ENCODE data around the gene AGAP1.

The AGAP1 gene

DNA sequence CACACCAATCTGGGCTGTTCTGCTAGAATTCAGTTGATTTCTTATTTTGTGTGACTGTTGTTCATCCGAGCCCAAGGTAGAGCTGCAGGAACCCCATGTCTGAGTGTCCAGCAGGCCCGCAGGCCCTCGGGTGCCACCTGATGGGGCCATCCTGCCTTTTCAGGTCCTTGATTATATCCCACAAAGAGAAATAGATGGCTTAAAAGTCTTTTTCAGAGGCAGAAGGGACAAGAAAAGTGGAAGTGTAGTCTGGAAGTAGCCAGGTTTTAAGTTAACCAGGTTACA is 52.2 kb downstream of the AGAP1 start:
- in situ Hi-C loops (cut with MboI; ENCODE audit: low sequenced_read_pairs): no loop called here

DNA sequence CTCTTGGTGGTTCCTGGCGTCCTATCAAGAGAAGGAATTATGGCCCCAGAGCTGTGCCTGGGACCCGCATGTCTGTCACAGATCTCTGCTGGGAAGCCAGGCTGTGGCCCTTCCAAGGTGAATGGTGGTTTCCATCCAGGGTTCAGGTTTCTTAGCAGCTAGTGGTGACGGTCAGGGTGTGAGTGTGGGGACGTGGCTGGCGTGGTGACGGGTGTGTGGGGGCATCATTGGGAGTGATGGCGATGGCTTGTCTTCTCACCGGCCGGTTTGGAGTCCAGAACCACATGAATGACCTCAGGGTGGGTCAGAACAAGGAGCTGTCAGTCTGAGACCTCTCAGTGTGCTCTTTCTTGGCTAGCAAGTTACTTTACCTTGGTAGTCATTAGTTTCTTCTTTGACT is 52.6 kb downstream of the AGAP1 start:
- in situ Hi-C loops (cut with MboI; ENCODE audit: low sequenced_read_pairs): no loop called here

DNA sequence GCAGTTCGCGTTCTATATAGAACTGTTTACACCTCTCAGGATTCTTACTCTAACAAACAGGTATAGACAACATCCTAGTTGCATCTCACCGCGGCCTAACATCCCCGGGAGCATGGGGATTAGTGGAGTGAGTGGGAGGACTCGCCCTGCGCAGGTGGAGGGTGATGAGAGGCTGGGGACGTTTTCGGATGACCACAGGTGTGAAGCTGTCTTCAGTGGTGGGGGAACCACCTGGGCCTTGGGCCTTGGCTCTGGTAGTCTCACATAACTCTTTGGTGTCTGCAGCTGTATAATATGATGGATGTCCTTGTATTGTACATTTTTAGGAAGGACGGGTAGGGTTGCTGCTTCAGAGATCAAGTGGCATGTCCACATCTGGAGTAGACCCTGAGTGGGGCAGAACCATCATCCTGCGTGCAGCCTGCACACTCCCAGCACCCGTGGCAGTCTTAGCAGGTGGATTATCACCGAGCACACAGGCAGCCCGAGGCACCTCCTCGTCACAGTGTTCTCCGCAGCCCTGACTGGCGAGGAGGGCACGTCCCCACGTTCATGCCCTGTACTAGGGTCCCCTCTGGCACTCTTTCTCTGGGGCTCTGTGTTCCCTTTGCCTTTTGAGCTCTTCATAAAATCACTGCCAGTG is 56.0 kb downstream of the AGAP1 start:
- in situ Hi-C loops (cut with MboI; ENCODE audit: low sequenced_read_pairs): no loop called here

DNA sequence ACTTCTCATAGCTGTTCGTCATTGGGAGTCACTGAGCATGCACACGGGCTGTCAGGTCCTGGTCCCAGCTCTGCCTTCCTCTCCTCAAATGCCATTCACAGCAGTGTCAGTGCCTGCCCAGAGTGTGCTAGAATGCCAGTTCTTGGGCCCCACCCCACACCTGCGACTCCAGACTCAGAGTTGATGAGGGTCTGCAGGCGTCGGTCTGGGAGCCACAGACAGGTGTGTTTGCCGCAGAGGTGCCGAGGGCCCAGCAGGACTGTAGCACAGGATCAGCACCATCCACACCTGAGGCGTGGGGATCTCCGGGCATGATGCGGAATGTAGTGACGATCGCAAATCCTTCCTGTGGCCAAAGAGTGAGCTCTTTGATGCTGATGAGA is 56.5 kb downstream of the AGAP1 start:
- in situ Hi-C loops (cut with MboI; ENCODE audit: low sequenced_read_pairs): no loop called here

DNA sequence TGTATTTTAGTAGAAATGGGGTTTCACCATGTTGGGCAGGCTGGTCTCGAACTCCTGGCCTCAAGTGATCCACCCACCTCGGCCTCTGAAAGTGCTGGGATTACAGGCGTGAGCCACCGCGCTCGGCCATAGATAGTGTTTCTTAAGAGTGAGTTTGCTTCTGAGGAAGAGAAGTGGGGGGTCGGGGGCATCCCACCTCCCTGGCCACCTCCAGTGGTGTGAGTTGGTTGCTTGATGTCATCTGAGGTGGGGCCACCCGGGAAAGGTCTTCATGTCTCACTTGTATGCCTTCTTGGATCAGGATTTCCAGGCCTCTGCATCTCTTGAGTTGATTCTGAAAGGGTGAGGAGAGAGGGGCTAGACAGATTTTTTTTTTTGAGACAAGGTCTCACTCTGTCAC is 57.1 kb downstream of the AGAP1 start:
- in situ Hi-C loops (cut with MboI; ENCODE audit: low sequenced_read_pairs): no loop called here

DNA sequence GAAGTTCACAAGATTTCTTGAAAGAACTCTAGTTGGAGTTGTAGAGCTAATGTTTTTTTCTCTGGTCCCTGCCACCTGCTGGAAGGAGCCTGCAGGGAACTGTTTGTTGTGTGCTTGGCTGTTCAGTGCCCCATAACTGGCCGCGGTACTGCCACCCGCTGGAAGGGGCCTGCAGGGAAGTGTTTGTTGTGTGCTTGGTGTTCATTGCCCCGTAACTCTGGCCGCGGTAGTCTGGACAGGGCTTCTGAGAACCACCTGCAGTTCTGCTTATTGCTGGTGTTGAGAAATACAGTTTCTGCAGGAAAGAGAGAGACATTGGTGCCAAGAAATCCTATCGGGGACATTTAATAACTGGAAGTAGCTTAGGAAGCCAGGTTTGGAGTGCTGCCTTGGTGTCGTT is 58.1 kb downstream of the AGAP1 start:
- in situ Hi-C loops (cut with MboI; ENCODE audit: low sequenced_read_pairs): no loop called here

DNA sequence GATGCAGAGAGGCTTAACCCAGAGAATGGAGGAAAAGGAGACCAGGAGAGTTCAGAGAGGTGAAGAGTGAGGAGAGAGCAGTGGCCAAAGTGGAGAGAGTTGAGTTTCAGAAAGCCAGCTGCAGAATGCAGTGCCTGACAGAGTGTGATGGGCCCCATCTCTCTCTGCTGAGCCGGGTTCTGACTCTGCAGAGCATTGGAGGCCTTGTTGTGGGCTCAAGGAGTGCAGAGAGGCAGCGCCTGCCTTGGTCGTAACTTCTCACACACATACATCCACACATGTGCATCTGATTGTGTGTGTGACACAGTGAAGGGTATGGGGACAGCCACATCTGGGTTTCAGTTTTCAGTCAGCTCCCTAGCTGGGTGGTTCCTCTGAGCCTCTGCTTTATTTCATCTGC is 58.8 kb downstream of the AGAP1 start:
- in situ Hi-C loops (cut with MboI; ENCODE audit: low sequenced_read_pairs): no loop called here

DNA sequence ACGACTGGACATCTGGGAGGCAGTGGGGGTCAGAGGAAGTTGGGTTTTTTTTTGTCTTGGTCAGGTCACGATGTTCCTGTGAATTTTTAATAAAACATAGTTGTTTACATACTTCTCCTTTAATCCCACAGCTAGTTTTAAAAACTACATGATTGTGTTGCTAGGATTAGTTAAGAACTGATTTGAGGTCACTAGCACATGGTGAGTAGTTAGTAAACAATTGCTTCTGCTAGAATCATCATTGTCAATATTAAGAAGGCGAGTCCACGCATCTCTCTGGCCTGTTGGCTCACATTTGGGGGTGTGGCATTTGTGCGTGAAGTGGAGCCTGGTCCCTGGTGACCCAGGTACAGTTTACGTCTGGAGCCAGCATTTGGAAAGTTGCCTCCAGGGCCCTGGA is 59.4 kb downstream of the AGAP1 start:
- in situ Hi-C loops (cut with MboI; ENCODE audit: low sequenced_read_pairs): no loop called here

DNA sequence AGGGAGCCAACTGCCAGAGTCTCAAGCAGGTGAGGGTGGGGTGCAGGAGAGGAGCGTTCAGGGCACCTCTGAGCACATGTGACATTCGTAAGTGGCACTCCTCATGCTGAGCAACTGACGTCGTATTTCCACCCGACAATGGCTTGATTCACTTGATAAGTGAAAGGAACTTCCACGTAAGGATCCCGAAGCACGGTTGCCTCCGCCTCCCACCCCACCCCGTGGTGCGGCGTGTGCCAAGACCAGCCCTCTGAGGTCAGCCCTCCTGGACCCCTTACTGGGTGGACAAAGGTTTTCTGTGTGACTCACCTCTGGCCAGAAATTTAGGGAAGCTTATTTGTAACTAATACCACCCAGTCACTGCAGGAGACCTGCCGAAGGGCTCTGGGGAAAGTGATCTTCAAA is 59.9 kb downstream of the AGAP1 start:
- in situ Hi-C loops (cut with MboI; ENCODE audit: low sequenced_read_pairs): no loop called here

DNA sequence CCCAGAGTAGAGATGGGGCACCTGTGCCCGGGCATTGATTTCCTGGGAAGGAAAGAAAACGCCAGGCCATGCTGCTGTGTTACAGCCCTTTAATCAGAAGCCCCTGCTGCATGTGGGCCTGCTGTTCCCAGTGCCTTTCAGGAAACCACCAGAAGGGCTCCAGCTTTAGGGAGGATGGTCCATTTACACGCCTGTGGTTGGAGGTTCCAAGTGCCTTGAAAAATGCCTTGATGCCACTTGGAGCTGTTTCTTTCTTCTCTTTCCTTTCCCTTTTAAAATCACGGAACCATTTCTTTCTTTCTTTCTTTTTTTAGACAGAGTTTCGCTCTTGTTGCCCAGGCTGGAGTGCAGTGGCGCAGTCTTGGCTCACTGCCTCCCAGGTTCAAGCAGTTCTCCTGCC is 60.5 kb downstream of the AGAP1 start:
- in situ Hi-C loops (cut with MboI; ENCODE audit: low sequenced_read_pairs): no loop called here

DNA sequence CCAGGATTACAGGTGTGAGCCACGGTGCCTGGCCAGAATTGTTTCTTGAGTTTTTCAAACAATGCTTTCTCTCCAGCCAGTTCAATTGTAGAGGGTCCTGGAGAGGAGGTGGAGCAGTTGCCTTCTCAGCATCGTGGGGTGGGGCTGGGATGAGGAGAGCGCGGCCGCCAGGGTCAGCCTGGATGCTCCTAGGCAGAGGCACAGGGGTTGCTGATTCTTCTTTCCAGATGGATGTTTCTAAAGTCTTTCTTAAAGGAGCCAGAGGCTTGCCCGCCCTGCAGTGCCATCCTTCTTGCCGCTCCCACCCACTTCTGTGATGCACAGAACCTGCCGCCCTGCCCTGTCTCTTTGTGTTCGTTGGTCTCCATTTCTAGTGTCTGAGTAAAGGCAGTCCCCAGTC is 61.1 kb downstream of the AGAP1 start:
- in situ Hi-C loops (cut with MboI; ENCODE audit: low sequenced_read_pairs): no loop called here

DNA sequence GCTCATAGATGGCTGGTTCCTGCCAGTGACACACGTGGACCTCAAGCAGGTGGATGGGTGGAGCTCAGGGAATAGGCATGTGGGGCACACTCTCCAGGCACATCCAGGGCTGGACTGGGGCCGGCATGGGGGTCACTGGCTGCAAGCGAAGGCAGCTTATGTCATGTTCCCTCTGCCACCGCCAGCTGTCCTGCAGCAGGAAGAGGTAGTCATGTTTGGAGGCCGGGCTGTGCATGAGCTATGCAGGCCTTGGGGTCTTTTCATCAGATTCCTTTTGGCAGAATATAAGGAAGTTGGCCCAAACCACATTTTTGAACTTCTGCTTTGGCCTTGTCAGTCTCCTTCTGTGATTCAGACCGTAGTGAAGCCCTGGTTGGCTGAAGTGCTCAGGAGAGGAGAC is 61.5 kb downstream of the AGAP1 start:
- in situ Hi-C loops (cut with MboI; ENCODE audit: low sequenced_read_pairs): no loop called here

DNA sequence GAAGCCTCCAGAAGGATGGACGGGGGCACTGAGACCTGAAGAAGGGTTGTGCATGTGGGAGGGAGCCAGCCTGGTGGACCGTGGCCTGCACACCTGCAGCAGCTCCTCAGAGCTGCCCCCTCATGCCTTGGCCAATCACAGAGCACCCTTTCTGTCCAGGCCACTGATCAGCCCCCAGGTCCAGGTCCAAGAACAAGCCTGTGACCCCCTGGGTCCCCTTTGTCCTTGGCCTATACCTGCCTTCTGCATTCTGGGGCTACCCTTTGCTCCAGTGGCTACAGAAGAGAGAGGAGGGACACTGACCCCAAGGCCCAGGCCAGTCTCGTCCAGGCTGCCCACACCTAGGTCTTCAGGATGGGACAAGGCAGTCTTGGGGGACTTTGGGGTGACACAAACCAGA is 62.2 kb downstream of the AGAP1 start:
- in situ Hi-C loops (cut with MboI; ENCODE audit: low sequenced_read_pairs): no loop called here

DNA sequence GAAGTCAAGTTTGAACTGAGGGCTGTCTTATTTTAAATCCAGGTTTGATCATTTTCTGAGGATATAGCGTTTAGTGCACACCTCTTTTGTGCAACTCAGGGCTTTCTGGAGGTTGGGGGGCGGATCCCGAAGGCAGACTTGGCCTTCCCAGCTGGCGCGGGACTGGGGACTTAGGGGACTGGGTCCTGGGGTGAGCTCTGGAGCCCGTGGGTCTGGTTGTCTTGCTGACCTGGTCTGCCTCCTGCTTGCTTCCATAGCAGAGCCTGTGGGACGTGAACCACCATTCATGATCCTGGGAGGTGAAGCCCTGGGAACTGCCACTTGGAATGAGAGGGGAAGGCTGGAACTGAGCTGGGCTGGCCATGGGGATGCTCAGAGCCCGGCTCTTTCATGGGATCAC is 63.1 kb downstream of the AGAP1 start:
- in situ Hi-C loops (cut with MboI; ENCODE audit: low sequenced_read_pairs): no loop called here

DNA sequence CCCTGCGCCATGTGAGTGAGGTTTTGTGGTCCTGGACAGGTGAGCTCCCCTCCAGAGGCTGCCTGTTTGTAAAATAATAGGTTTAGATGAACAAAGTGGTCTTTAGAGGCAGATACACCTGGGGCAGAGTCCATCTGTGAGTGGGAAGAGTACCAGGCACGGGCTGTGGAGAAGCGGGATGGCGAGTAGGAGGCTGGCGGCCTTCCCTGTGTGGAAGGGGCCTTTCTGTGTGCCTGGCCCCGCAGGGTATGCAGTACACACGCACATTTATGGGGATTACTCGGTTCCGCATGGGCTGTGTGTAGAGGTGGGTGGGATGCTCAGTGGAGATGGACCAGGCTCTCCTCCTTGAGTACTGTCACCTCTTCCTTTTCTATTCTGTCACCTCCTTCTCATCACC is 64.1 kb downstream of the AGAP1 start:
- in situ Hi-C loops (cut with MboI; ENCODE audit: low sequenced_read_pairs): no loop called here

DNA sequence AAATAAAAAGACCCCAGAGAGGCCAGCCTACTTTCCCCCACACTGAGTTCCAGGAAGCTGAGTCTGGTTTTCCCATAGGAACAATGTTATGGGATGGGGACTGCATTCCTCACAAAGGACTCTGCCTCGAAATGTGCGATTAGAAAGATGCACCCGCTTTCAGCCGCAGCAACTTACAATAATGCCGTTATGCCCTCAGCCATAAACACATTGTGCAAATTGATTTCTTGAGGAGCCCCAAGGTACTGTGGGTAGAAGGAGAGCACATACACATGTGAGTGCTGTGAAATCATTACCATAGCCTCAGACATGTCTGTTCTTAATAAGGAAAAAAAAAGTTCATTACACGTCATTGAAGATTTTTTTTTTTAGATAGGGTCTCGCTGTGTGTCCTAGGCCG is 64.7 kb downstream of the AGAP1 start:
- in situ Hi-C loops (cut with MboI; ENCODE audit: low sequenced_read_pairs): no loop called here

DNA sequence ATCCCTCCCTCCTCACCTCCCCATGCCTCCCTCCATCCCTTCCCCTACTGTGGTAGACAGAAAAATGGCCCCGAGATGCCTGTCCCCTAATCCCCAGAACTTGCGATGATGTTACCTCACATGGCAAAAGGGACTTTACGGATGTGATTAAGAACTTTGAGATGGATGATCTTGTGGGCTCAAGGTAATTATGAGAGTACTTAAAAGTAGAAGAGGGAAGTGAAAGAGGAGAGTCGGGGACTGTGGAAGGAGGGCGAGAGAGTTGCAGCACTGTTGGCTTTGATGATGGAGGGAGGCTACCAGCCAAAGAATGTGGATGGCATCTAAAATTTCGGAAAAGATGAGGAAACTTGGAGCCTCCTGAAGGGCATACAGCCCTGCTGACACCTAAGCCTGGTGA is 66.5 kb downstream of the AGAP1 start:
- in situ Hi-C loops (cut with MboI; ENCODE audit: low sequenced_read_pairs): no loop called here

DNA sequence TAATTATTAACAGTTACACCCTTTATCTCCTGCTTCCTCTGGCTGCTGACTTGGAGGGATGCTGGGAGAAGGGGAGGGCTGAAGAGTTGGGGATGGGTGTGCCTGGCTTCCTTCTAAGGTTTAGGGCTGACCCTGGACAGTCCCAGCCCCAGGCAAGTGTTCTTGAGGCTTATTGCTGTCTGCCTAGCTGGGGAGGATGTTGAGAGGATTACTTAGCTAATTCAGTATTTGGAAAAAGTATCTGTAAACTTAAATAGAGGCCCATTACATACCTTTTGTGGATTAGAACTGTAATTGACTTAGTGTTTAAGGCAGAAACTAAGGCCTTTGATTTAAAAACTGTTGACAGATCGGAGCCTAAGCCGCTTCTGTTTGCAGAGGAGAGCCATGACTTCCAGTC is 67.6 kb downstream of the AGAP1 start:
- in situ Hi-C loops (cut with MboI; ENCODE audit: low sequenced_read_pairs): no loop called here

DNA sequence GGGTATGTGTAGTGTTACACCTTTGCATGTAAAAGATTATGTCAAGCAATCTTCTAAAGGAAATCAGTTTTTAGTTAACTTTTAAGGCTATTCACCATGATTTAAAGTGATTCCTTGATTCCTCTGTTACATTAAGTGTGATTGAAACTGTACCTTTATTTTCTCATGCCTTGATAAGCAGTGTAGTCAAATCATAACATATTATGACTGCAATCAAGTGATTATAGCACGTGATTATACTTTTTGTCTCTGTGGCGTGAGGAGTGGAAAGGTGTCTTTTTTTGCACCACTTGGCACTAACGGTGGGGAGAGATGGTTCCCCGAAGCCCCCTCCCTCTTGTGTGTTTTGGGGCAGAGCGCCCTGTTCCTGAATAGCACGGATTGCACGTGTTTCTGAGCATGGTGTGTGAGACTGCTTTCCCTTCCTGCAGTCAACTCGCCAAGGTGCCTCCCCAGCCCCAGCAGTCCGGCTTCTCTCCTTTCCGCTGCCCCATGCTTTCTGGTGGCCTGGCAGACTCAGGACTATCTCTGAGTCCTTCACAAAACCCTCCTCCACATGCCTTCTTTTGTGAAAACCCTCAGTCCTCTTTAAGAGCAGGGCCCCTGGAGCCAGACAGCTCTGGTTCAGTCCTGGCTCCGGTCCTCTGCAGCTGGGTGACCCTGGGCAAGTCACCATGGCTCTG is 68.4 kb downstream of the AGAP1 start:
- in situ Hi-C loops (cut with MboI; ENCODE audit: low sequenced_read_pairs): no loop called here

DNA sequence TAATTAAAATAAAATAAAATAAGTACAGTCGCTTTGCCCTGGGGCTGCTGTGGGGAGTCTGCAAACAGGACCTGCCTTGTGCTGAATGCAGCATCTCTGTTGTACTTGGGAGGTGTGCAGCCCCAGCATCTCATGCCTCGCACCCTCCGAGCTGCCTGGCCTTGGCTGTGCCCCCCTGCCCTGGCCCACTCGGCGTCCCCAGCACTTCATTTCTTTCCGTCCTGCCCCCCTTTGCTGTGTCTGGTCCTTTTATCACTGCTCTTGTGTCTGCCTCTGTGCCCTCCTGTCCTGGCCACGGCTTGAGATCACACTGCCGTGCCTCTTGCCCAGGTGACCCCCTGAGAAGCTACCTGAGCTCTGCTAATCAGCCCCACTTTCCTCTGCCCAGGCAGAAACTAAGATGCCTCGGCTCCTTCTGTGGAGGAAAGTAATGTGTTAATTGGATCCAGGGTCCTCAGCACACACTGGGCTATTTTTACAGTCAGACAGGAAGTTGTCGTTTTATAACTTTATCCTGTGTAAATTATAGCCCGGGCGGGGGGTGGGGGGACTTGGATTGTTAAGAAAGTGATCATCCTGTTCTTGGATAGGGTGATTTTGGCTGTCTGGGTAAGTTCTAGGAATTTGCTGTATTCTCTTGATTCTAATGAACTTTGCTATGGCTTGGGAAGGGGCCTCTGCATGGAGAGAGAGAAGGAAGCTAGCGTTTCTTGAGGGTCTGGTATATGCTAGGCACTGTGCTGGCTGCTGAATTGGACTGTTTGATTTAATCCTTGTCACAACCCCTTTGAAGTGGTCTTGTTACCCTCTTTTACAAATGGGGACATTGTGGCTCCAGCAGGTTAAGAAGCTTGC is 69.4 kb downstream of the AGAP1 start:
- in situ Hi-C loops (cut with MboI; ENCODE audit: low sequenced_read_pairs): no loop called here

DNA sequence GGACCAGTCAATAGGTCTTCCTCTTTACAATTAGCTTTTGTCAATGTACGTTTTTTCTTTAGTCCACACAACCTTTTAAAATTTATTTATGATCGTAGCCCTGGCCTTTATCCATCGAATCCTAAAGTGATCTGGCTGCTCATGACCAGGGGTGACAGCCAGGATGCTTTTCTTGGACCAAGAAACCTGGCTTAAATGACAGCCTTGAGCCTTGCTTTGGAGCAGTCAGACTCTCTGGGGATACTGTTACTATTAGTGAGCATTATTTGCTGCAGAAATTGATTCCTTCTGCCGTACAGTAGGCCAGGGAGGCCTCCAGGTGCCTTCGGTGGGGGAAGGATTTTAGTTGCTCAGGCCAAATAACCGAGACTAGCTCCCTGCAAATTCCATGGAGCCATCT is 70.2 kb downstream of the AGAP1 start:
- in situ Hi-C loops (cut with MboI; ENCODE audit: low sequenced_read_pairs): no loop called here

DNA sequence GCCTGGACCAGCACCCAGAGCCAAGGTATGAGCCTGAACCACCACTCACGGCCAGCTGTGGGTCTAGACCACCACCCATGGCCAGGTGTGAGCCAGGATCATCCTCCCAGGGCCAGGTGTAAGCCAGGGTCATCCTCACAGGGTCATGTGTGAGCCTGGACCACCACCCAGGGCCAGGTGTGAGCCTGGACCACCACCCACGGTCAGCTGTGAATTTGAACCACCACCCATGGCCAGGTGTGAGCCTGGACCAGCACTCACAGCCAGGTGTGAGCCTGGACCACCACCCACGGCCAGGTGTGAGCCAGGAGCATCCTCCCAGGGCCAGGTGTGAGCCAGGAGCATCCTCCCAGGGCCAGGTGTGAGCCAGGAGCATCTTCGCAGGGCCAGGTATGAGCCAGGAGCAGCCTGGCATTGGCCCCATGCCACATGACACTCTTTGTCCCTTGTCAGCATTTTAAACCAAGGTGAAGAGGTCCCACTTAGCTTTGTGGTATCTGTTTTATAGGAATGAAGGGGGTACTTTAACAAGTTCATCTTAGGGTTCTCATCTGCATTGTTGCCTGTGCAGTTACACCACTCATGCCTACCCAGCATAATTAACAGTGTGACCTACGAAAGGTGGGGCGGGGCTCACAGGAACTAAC is 71.2 kb downstream of the AGAP1 start:
- in situ Hi-C loops (cut with MboI; ENCODE audit: low sequenced_read_pairs): no loop called here

Measured in hTERT RPE-1 (cell line).